B cell (primary cell): ENCODE data around the gene CDT1. TPM values are rescaled to one million over a fixed set of nuclear protein-coding genes. Genes with fewer than 3 reads are reported as not detected.

ENCODE experiments used
- ATAC-seq: fragments of 200-7000 bp; cut with Tn5 transposase; one replicate; pipeline ENCODE4 v1.10.0; 2021; ENCODE audit warnings: low read depth, mild to moderate bottlenecking, moderate number of reproducible peaks, moderate library complexity
- CTCF ChIA-PET: fragments of 350-600 bp; sonication (Branson Sonifier 250); formaldehyde crosslinking; loops from one replicate; lab custom pipeline; 2021; ENCODE audit warnings: antibody characterized with exemption, inconsistent platforms; lab: Charles Lee
- POLR2A ChIA-PET: fragments of 350-600 bp; sonication (Branson Sonifier 250); formaldehyde crosslinking; loops from one replicate; lab custom pipeline; 2021; ENCODE audit warnings: antibody characterized with exemption; lab: Charles Lee
- DNase-seq: peaks from one replicate; pipeline ENCODE4 v3.0.0; 2013
- H2AFZ ChIP-seq: 2 replicates; pipeline ENCODE4 v1.6.1; 2012; ENCODE audit warnings: mild to moderate bottlenecking, low read depth, low read length; ENCODE audit not compliant: insufficient read depth, poor library complexity, severe bottlenecking
- H3K27ac ChIP-seq, 2 donors: 1 replicate in 1 of 2; 2 replicates in 1 of 2; pipeline ENCODE4 v1.5.1; 2012 to 2013; ENCODE audit warnings: low read length in 2 of 2, mild to moderate bottlenecking in 2 of 2, moderate library complexity in 1 of 2
- H3K27me3 ChIP-seq, 4 experiments: fragments of 200-600 bp in 1 of 4; sonication (generic) in 1 of 4; replicated peaks in 1 of 4; 1 replicate in 2 of 4; 2 replicates in 2 of 4; pipeline versions ENCODE4 v1.6.1 to v1.7.0; 2013 to 2016; ENCODE audit warnings: low read length in 3 of 4, mild to moderate bottlenecking in 2 of 4, mixed read lengths in 1 of 4, moderate library complexity in 1 of 4; ENCODE audit not compliant: insufficient read depth in 4 of 4, control insufficient read depth in 3 of 4; ENCODE audit errors: control extremely low read depth in 1 of 4
- H3K36me3 ChIP-seq, 2 experiments: replicated peaks in 1 of 2; 1 replicate in 1 of 2; 2 replicates in 1 of 2; pipeline versions ENCODE4 v1.6.1 to v1.7.1; 2013; ENCODE audit warnings: low read length in 1 of 2; ENCODE audit not compliant: insufficient read depth in 2 of 2, control insufficient read depth in 1 of 2; ENCODE audit errors: control extremely low read depth in 1 of 2, extremely low read depth in 1 of 2
- H3K4me1 ChIP-seq, 2 donors: fragments of 200-600 bp in 1 of 2; sonication (generic) in 1 of 2; 1 replicate in 1 of 2; 2 replicates in 1 of 2; pipeline versions ENCODE4 v1.5.1 to v1.6.1; 2013 to 2017; ENCODE audit warnings: low read length in 2 of 2; ENCODE audit not compliant: control insufficient read depth in 2 of 2, insufficient read depth in 2 of 2
- H3K4me2 ChIP-seq: replicated peaks from 2 replicates; pipeline ENCODE3; 2012; ENCODE audit warnings: mild to moderate bottlenecking, low read depth, low read length; ENCODE audit not compliant: poor library complexity, severe bottlenecking
- H3K4me3 ChIP-seq, 5 experiments: fragments of 200-600 bp in 1 of 5; sonication (generic) in 1 of 5; 1 replicate in 3 of 5; 2 replicates in 2 of 5; pipeline versions ENCODE4 v1.5.1 to v1.7.0; 2011 to 2016; ENCODE audit warnings: low read length in 4 of 5, mild to moderate bottlenecking in 4 of 5, low read depth in 2 of 5, control low read depth in 1 of 5, moderate library complexity in 1 of 5; ENCODE audit not compliant: insufficient read depth in 1 of 5; ENCODE audit errors: control extremely low read depth in 1 of 5, extremely low read depth in 1 of 5
- H3K79me2 ChIP-seq: fragments of 200-600 bp; sonication (generic); one replicate; pipeline ENCODE4 v1.6.0; 2016; ENCODE audit warnings: low read length; ENCODE audit not compliant: control insufficient read depth, insufficient read depth
- H3K9ac ChIP-seq: fragments of 200-600 bp; sonication (generic); 2 replicates; pipeline ENCODE4 v1.6.1; 2017; ENCODE audit warnings: mild to moderate bottlenecking, low read length, moderate library complexity
- H3K9me3 ChIP-seq, 3 donors: one replicate each; pipeline versions ENCODE4 v1.6.1 to v1.7.1; 2013; ENCODE audit warnings: low read length in 2 of 3; ENCODE audit not compliant: control insufficient read depth in 2 of 3, insufficient read depth in 1 of 3; ENCODE audit errors: control extremely low read depth in 1 of 3
- H4K20me1 ChIP-seq: 2 replicates; pipeline ENCODE4 v1.6.0; 2012; ENCODE audit warnings: mild to moderate bottlenecking, low read length; ENCODE audit not compliant: insufficient read depth, control insufficient read depth, poor library complexity, severe bottlenecking
- H3K27ac Mint-ChIP-seq: one replicate; pipeline ENCODE4 v1.8.0; 2021; ENCODE audit warnings: mixed read lengths
- H3K27me3 Mint-ChIP-seq: one replicate; pipeline ENCODE4 v1.8.0; 2021; ENCODE audit warnings: mixed read lengths
- H3K4me1 Mint-ChIP-seq: one replicate; pipeline ENCODE4 v1.8.0; 2021; ENCODE audit warnings: mixed read lengths
- H3K4me3 Mint-ChIP-seq: one replicate; pipeline ENCODE4 v1.8.0; 2021; ENCODE audit warnings: mixed read lengths
- H3K9me3 Mint-ChIP-seq: one replicate; pipeline ENCODE4 v1.8.0; 2022; ENCODE audit warnings: mixed read lengths; ENCODE audit not compliant: insufficient read depth
- CTCF ChIP-seq: fragments of 200-600 bp; IDR thresholded peaks from one replicate; pipeline ENCODE4 v1.8.0; 2022; ENCODE audit warnings: antibody characterized with exemption, mild to moderate bottlenecking
- EZH2 ChIP-seq: IDR thresholded peaks from 2 replicates; pipeline ENCODE4 v1.6.1; 2012; ENCODE audit warnings: borderline replicate concordance, low read depth, mild to moderate bottlenecking, moderate library complexity, low read length; ENCODE audit not compliant: insufficient read depth, poor library complexity, severe bottlenecking
- WGBS: methylation state at CpG from one replicate; pipeline ENCODE4 v1.1.5; 2013; ENCODE audit warnings: missing lambda C conversion rate; ENCODE audit not compliant: insufficient coverage; 5-methylcytosine and 5-hydroxymethylcytosine counted together
- intact Hi-C: fragments of 100-400 bp; cut with micrococcal nuclease; formaldehyde crosslinking; loops from one replicate; pipeline ENCODE4 v1.10.0; 2022
- polyA plus RNA-seq: library from polyadenylated mRNA; depleted of rRNA; stranded (reverse); fragments of >200 nt; gene quantifications from 2 replicates; pipeline ENCODE4 v1.2.3, GENCODE V29; 2012
- total RNA-seq, 2 donors: library from RNA; stranded (reverse); fragments of 120-200 nt in 1 of 2; gene quantifications; 1 replicate in 1 of 2; 2 replicates in 1 of 2; pipeline versions ENCODE4 v1.2.3 to v1.2.4, GENCODE V29; 2013 to 2022

Gene CDT1
- total and polyA plus RNA-seq, 2 donors (not counting 1 experiment from before 2014, with no cell fraction given) = 0.27 to 0.36 TPM

- peaks cover 98% of the 10 kb centered on the region for H3K79me2 ChIP-seq
Observed at GRCh38 chr16:88762258-88762870, 41.2 kb upstream of the CDT1 start.

More at GRCh38 chr16:88762258-88762870, 41.2 kb upstream of the CDT1 start:
- Histone ChIP-seq H3K9ac (no peak overlapping the region), H3K27me3 (no peaks in the 10 kb centered on the region), H3K4me2 (no peak overlapping the region), H3K27ac (no peak overlapping the region), H3K4me3 (no peak overlapping the region), H3K4me1 (peaks cover 16 to 24% of the 10 kb centered on the region in 2 donors), H3K36me3 (peaks cover 0 to 9% of the 10 kb centered on the region in 2 experiments), H2AFZ (no peak overlapping the region), H3K9me3 (peaks cover 0 to 17% (median 0%) of the 10 kb centered on the region in 3 donors), H4K20me1 (peaks cover 95% of the 10 kb centered on the region)
- Mint-ChIP-seq H3K27me3 (no peaks in the 10 kb centered on the region), H3K4me1 (peaks cover 41% of the 10 kb centered on the region), H3K9me3 (no peaks in the 10 kb centered on the region), H3K4me3 (no peak overlapping the region), H3K27ac (no peak overlapping the region)
- DNase-seq (no peak), ATAC-seq (no peak)
- CTCF ChIA-PET = interaction anchor here (1.1 to 1.5 kb wide), 3 partner anchors 25 to 82 kb away, joined by 3 to 5 read pairs (median 4); no protein-coding TSS in a partner anchor
- WGBS = 89% methylated on average over 15 of the region's 16 CpGs
- TF ChIP-seq EZH2 = no peak
- no peak for TF ChIP-seq CTCF
- intact Hi-C loops = no loop called here
- POLR2A ChIA-PET = no interaction called here
